DND-41 (cell line): ENCODE results near the gene ANKRD53.

Source experiments
- ATAC-seq: fragments of 200-7000 bp; cut with Tn5 transposase; 3 replicates; pipeline ENCODE4 v1.9.1; 2021; ENCODE audit warnings: low read depth; ENCODE audit not compliant: insufficient read depth
- DNase-seq: peaks from one replicate; pipeline ENCODE4 v3.0.0-alpha.2; 2020
- H2AFZ ChIP-seq: 2 replicates; pipeline ENCODE4 v1.6.0; 2012; ENCODE audit warnings: low read depth, low read length
- H3K27ac ChIP-seq: 2 replicates; pipeline ENCODE4 v1.5.1; 2012; ENCODE audit warnings: low read length, inconsistent platforms
- H3K27me3 ChIP-seq: fragments of 200-600 bp; sonication (generic); 2 replicates; pipeline ENCODE4 v1.6.0; 2012; ENCODE audit warnings: low read length, mild to moderate bottlenecking, inconsistent platforms; ENCODE audit not compliant: insufficient read depth, poor library complexity
- H3K36me3 ChIP-seq: 2 replicates; pipeline ENCODE4 v1.5.1; 2012; ENCODE audit warnings: low read length, inconsistent platforms; ENCODE audit not compliant: insufficient read depth
- H3K4me1 ChIP-seq: 2 replicates; pipeline ENCODE4 v1.5.1; 2012; ENCODE audit warnings: mild to moderate bottlenecking, low read length; ENCODE audit not compliant: insufficient read depth
- H3K4me2 ChIP-seq: 2 replicates; pipeline ENCODE4 v1.6.0; 2012; ENCODE audit warnings: mild to moderate bottlenecking, moderate library complexity, low read length, inconsistent platforms; ENCODE audit not compliant: insufficient read depth
- H3K4me3 ChIP-seq, 2 experiments: fragments of 200-600 bp in 1 of 2; shearing (Covaris generic) in 1 of 2; 2 replicates each; pipeline ENCODE4 v1.5.1; 2012 to 2016; ENCODE audit warnings: inconsistent platforms in 2 of 2, low read length in 2 of 2, mild to moderate bottlenecking in 2 of 2, low read depth in 1 of 2, moderate library complexity in 1 of 2
- H3K79me2 ChIP-seq: 2 replicates; pipeline ENCODE4 v1.6.0; 2012; ENCODE audit warnings: low read length, inconsistent platforms; ENCODE audit not compliant: insufficient read depth
- H3K9ac ChIP-seq: 2 replicates; pipeline ENCODE4 v1.6.0; 2012; ENCODE audit warnings: low read depth, mild to moderate bottlenecking, inconsistent platforms, low read length, moderate library complexity
- H3K9me3 ChIP-seq: 2 replicates; pipeline ENCODE4 v1.5.1; 2012; ENCODE audit warnings: low read length, moderate library complexity, mild to moderate bottlenecking, inconsistent platforms; ENCODE audit not compliant: insufficient read depth, severe bottlenecking
- H4K20me1 ChIP-seq: 2 replicates; pipeline ENCODE4 v1.6.0; 2012; ENCODE audit warnings: low read length; ENCODE audit not compliant: insufficient read depth
- EZH2 ChIP-seq: IDR thresholded peaks from 3 replicates; pipeline ENCODE4 v1.6.1; 2012; ENCODE audit warnings: borderline replicate concordance, low read depth, mild to moderate bottlenecking, moderate library complexity, low read length, inconsistent platforms; ENCODE audit not compliant: severe bottlenecking
- TF ChIP-seq, protein P1 (sequence below): IDR thresholded peaks from 2 replicates; pipeline ENCODE4 v1.5.1; 2012; ENCODE audit warnings: borderline replicate concordance, low read length, moderate library complexity, mild to moderate bottlenecking; ENCODE audit not compliant: poor library complexity, severe bottlenecking; ENCODE audit errors: extremely low read depth

Gene ANKRD53

GRCh38 chr2:70988151-70988550, 9.7 kb downstream of the ANKRD53 start:
- ATAC-seq = no peak
- H4K20me1 ChIP-seq = peaks cover 29% of the 10 kb centered on the region

GRCh38 chr2:70988726-70989648, 10.6 kb downstream of the ANKRD53 start:
- H3K4me1 ChIP-seq = peaks cover 24% of the 10 kb centered on the region
- no peak for DNase-seq
- ATAC-seq = no peak
- peaks cover 79% of the 10 kb centered on the region for H3K36me3 ChIP-seq
- peaks cover 33% of the 10 kb centered on the region for H3K79me2 ChIP-seq
- no peak overlapping the region for H3K4me2 ChIP-seq
- TF ChIP-seq, protein P1, sequence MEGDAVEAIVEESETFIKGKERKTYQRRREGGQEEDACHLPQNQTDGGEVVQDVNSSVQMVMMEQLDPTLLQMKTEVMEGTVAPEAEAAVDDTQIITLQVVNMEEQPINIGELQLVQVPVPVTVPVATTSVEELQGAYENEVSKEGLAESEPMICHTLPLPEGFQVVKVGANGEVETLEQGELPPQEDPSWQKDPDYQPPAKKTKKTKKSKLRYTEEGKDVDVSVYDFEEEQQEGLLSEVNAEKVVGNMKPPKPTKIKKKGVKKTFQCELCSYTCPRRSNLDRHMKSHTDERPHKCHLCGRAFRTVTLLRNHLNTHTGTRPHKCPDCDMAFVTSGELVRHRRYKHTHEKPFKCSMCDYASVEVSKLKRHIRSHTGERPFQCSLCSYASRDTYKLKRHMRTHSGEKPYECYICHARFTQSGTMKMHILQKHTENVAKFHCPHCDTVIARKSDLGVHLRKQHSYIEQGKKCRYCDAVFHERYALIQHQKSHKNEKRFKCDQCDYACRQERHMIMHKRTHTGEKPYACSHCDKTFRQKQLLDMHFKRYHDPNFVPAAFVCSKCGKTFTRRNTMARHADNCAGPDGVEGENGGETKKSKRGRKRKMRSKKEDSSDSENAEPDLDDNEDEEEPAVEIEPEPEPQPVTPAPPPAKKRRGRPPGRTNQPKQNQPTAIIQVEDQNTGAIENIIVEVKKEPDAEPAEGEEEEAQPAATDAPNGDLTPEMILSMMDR = no peak
- TF ChIP-seq EZH2 = no peak
- H4K20me1 ChIP-seq = peaks cover 37% of the 10 kb centered on the region
- no peak overlapping the region for H3K27ac ChIP-seq
- no peaks in the 10 kb centered on the region for H3K9me3 ChIP-seq
- no peak overlapping the region for H3K9ac ChIP-seq
- no peak overlapping the region for H2AFZ ChIP-seq
- no peaks in the 10 kb centered on the region for H3K27me3 ChIP-seq
- H3K4me3 ChIP-seq = no peak overlapping the region

More at GRCh38 chr2:70988151-70988550, 9.7 kb downstream of the ANKRD53 start:
- Histone ChIP-seq H3K4me3 (no peak overlapping the region), H3K9ac (no peak overlapping the region), H3K36me3 (peaks cover 79% of the 10 kb centered on the region), H3K27me3 (no peaks in the 10 kb centered on the region), H3K4me2 (no peak overlapping the region), H2AFZ (no peak overlapping the region), H3K79me2 (peaks cover 25% of the 10 kb centered on the region), H3K27ac (no peak overlapping the region), H3K9me3 (no peaks in the 10 kb centered on the region), H3K4me1 (peaks cover 15% of the 10 kb centered on the region)
- TF ChIP-seq, protein P1 = no peak
- no peak for TF ChIP-seq EZH2
- no peak for DNase-seq

GRCh38 chr2:70990216-70990615, 11.8 kb downstream of the ANKRD53 start:
- peaks cover 41% of the 10 kb centered on the region for H4K20me1 ChIP-seq
- no peak overlapping the region for H2AFZ ChIP-seq
- no peaks in the 10 kb centered on the region for H3K9me3 ChIP-seq
- peaks cover 39% of the 10 kb centered on the region for H3K79me2 ChIP-seq
- no peak overlapping the region for H3K4me2 ChIP-seq
- H3K4me1 ChIP-seq = peaks cover 29% of the 10 kb centered on the region
- ATAC-seq (no peak), DNase-seq (no peak)
- no peak overlapping the region for H3K4me3 ChIP-seq
- TF ChIP-seq, protein P1 = no peak
- TF ChIP-seq EZH2 = no peak
- no peak overlapping the region for H3K27ac ChIP-seq
- peaks cover 73% of the 10 kb centered on the region for H3K36me3 ChIP-seq
- no peak overlapping the region for H3K9ac ChIP-seq
- H3K27me3 ChIP-seq = no peaks in the 10 kb centered on the region
